Measurements from ENCODE around the gene PDGFD.
"Not testable (repeated sequence)": the region's sequence is repeated elsewhere in the genome, so short reads cannot be mapped to it uniquely, and the experiment has no call there.

Gene PDGFD

DNA sequence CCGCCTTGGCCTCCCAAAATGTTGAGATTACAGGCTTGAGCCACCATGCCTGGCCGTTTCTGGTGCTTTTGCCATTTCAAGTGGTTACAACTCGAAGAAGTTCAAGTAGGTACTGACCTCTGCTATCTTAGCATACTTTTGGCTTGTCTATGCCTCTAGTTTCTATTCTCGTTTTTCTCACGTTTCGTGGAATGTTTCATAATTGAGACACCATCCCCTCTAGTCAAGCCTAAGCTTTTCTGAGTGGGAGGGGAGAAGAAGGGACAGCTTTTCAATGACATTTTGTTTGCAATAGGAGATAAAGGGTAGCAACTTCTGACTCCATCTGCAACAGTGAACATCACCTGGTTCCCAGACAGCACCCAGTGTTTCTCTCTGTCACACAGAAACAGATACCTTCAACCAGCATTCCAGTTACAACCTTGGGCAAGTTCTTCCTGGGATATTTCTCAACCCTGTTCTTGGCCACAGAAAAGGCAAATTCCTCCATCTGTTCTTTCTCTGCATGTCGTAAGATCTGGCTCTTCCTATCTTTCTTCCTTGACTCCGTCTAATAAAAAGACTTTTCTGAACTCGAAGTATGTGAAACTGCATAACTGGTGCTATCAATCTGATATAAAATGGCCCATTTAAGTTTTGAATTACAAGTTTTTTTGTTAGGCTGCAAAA, 102.0 kb downstream of the PDGFD start:
- H3K4me1 Mint-ChIP-seq: no peaks in the 10 kb centered on the region
- ATAC-seq (no peak), DNase-seq (no peak)
- no peak overlapping the region for H3K27ac Mint-ChIP-seq
- no peaks in the 10 kb centered on the region for H3K36me3 Mint-ChIP-seq (ENCODE audit: low read depth)
- H3K27me3 Mint-ChIP-seq: no peaks in the 10 kb centered on the region
- H3K9me3 Mint-ChIP-seq: no peaks in the 10 kb centered on the region
- no peak overlapping the region for H3K4me3 Mint-ChIP-seq

DNA sequence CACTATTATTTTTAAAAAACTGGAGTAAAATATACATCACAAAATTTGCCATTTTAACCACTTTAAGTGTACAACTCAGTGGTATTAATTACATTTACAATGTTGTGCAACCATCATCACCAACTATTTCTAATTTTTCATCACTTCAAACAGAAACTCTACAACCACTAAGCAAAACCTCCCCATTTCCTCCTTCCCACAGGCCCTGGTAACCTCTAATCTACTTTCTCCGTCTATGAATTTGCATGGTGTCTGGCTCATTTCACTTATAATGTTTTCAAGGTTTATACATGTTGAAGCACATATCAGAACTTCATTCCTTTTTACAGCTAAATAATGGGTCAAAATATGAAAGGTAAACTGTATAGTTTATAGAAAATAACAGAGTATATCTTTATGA, 103.1 kb downstream of the PDGFD start:
- Mint-ChIP-seq H3K27me3 (no peaks in the 10 kb centered on the region), H3K4me3 (no peak overlapping the region), H3K36me3 (ENCODE audit: low read depth) (no peaks in the 10 kb centered on the region), H3K4me1 (no peaks in the 10 kb centered on the region), H3K27ac (no peak overlapping the region), H3K9me3 (no peaks in the 10 kb centered on the region)
- DNase-seq (no peak), ATAC-seq (no peak)

DNA sequence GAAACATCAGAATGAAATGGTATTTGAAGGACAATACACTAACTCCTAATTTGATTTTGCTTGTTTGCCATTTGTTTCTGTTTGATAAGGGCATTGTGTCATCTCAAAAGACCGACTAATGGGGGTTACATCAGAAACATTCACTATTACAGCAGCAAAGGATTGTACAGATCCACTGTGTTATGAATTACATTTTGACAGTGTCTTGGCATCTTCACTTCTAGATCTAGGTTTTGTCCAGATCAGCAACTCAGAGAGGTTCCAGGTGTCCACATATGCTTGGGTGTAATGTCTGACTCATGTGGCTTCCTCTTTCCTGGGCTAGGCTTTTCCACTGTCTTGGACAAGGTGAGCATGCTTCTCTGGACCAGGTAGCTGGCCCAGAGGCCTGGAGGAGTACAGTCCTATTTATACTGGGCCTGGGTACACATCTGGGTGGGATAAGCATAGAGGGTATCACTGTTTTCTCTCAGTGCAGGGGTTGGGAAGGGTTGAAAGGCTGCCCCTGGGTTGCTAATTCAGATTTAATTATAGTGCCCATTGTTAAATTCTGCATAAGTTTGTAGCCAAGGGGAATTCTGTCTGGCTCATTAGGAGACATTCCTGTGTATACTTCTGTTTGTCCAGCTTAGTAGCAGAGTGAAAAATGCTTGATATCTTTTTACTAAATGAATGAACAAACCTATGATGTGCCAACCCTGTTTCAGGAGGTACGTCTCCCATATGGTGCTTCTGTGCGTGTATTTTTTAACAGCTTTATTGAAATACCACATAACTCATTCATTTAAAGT, 103.7 kb downstream of the PDGFD start:
- no peak for DNase-seq

DNA sequence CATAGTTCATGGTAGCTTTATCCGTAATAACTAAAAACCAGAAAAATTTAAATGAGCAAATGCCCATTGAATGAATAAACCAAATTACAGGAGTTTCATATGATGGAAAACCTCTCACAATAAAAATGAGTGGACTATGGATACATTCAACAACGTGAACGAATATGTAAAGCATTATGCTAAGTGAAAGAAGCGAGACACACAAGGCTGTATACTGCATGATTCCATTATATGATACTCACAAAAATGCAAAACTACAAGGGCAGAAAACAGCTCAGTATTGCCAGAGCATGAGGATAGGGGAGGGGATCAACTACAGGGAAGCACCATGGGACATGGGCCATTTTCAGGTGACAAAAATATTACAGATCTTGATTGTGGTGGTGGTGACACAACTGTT, 105.3 kb downstream of the PDGFD start:
- Mint-ChIP-seq H3K9me3 (no peaks in the 10 kb centered on the region), H3K36me3 (ENCODE audit: low read depth) (no peaks in the 10 kb centered on the region), H3K27me3 (no peaks in the 10 kb centered on the region), H3K27ac (no peak overlapping the region), H3K4me3 (no peak overlapping the region), H3K4me1 (no peaks in the 10 kb centered on the region)
- ATAC-seq: no peak
- no peak for DNase-seq

More for the DNA sequence above, 103.7 kb downstream of the PDGFD start:
- Mint-ChIP-seq H3K4me3 (no peak overlapping the region), H3K9me3 (no peaks in the 10 kb centered on the region), H3K36me3 (ENCODE audit: low read depth) (no peaks in the 10 kb centered on the region), H3K27ac (no peak overlapping the region), H3K27me3 (no peaks in the 10 kb centered on the region), H3K4me1 (no peaks in the 10 kb centered on the region)
- no peak for ATAC-seq

DNA sequence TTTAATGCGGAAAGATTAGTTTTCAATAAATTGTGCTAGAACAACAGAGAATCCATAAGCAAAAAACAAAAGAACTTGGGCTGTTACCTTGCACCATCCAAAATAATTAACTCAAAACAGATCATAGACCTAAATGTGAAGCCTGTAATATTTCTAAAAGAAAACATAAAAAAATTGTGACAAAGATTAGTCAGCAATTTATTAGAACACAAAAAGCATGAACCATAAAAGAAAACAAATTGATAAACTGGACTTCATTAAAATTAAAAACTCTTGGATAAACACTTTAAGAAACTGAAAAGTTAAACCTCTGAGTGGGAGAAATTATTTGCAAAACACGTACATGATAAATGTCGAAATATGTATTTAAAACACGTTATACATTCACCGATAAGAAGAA, 106.0 kb downstream of the PDGFD start:
- Mint-ChIP-seq H3K4me1 (no peaks in the 10 kb centered on the region), H3K27me3 (no peaks in the 10 kb centered on the region), H3K4me3 (no peak overlapping the region), H3K27ac (no peak overlapping the region), H3K9me3 (no peaks in the 10 kb centered on the region), H3K36me3 (ENCODE audit: low read depth) (no peaks in the 10 kb centered on the region)
- DNase-seq (no peak), ATAC-seq (no peak)

DNA sequence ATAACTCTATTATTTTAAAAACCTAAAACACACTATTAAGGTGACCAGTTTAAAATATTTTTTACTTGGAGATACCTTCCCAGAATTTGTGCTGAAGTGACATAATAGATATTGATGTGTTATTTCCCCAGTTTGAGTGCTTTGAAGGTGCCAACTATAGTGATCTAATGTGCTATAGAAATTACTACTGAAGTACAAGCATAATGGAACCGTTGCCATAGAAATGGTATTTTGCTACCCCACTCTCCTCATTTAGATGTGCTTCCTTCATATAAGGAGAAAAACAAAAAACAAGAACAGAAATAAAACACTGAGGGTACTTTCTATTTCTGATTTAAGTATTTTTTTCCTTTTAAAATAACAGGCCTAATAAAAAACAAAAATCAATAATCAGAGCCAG, 108.4 kb downstream of the PDGFD start:
- H3K27ac Mint-ChIP-seq: no peak overlapping the region
- no peak overlapping the region for H3K4me3 Mint-ChIP-seq
- no peaks in the 10 kb centered on the region for H3K27me3 Mint-ChIP-seq
- H3K36me3 Mint-ChIP-seq (ENCODE audit: low read depth): no peaks in the 10 kb centered on the region
- H3K9me3 Mint-ChIP-seq: no peaks in the 10 kb centered on the region
- DNase-seq (no peak), ATAC-seq (no peak)
- no peaks in the 10 kb centered on the region for H3K4me1 Mint-ChIP-seq

DNA sequence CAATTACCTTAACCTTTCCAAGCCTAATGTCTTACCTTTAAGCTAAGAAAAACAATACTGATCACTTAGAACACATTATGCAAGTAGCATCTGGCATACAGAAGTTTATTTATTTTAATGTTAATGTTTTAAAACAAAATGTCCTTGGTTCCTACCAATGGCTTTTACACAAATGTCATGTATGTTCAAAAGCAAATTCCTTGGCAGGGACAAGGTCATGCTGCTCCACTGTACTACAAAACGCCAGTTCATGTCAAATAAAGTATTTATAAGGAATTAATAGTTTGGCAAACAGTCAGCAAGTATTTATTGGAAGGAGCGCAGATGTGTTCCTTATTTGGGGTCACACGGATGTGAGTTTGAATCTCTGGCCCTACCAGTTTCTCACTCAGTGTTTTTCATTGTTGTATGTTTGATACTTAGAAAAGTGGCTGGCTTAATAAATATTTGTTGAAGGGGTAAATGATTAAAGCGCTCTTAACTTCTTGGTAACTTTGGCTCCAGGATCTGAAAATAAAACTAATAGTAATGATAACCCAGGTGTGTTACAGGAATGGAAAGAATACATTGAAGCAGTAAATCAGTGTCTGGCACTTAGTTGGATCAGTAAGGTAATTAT, 108.9 kb downstream of the PDGFD start:
- Mint-ChIP-seq H3K27ac (no peak overlapping the region), H3K4me3 (no peak overlapping the region), H3K4me1 (no peaks in the 10 kb centered on the region), H3K9me3 (no peaks in the 10 kb centered on the region), H3K36me3 (ENCODE audit: low read depth) (no peaks in the 10 kb centered on the region), H3K27me3 (no peaks in the 10 kb centered on the region)
- DNase-seq (no peak), ATAC-seq (no peak)

DNA sequence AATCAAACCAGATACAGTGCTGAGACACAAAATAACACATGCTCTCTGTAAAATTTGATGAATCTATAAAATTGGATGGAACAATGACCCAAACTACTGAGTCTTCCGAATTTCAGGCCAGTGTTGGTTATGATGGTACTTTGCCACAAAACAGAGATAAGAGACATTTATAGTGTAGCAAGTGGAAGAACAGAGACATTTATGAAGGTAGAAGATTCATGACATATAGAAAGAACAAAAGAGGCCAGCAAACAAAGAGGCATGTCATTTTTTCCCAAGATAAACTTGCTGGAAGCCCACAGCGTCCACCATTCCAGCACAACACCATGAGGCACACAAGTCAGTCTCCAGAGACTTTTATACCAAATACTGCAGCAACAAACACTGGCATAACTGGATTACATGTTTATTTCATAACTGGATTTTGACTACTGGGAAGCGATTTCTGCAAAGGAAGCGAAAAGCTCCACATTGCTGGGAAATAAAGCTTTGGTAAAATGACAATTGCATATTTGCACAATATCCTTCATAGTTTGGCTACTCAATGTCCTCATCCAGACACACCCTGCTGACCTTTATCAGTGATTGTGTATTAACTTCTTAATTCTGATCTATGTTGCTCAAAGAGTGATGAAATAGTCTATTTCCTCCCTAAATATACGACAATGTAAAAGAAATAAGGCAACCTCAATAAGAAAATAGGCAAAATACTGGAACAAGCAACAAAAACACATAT, 110.0 kb downstream of the PDGFD start:
- Mint-ChIP-seq H3K27me3 (no peaks in the 10 kb centered on the region), H3K36me3 (ENCODE audit: low read depth) (no peaks in the 10 kb centered on the region), H3K27ac (no peak overlapping the region), H3K9me3 (no peaks in the 10 kb centered on the region), H3K4me3 (no peak overlapping the region), H3K4me1 (no peaks in the 10 kb centered on the region)
- ATAC-seq: no peak
- no peak for DNase-seq

DNA sequence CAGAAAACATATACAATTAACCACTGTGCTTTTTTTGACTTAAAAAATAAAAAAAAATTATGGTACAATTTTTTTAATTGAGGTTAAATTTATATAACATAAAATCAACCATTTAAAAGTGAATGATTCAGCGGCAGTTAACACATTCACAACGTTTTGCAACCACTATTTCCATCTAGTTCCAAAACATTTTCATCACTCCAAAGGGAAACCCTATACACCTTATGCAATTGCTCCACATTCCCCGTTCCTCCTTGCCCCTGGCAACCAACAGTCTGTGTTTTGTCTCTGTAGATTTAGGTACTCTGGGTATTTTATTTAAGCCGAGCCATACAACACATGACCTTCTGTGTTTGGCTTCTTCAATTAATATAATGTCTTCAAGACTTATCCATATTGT, 112.2 kb downstream of the PDGFD start:
- Mint-ChIP-seq H3K4me3 (no peak overlapping the region), H3K4me1 (no peaks in the 10 kb centered on the region), H3K27ac (no peak overlapping the region), H3K9me3 (no peaks in the 10 kb centered on the region), H3K36me3 (ENCODE audit: low read depth) (no peaks in the 10 kb centered on the region), H3K27me3 (no peaks in the 10 kb centered on the region)
- DNase-seq (no peak), ATAC-seq (no peak)

DNA sequence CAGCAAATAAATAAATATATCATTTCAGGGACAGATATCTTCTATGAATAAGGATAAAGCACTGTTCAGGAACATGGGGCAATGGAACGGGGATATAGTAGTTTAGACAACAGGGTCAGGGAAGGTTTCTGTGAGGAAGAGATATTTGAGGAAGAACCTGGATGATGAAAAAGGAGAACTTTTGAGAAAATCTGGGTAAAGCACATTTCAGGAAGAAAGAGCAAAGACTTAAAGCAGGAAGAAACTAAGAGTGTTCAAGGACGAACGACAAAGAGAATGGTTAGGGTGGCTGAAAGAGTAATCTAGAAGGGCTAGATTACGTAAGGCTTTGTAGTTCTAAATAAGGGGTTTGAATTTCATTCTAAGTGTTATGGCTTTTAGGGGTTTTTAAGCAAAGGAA, 114.8 kb downstream of the PDGFD start:
- Mint-ChIP-seq H3K36me3 (ENCODE audit: low read depth) (no peaks in the 10 kb centered on the region), H3K27me3 (no peaks in the 10 kb centered on the region), H3K27ac (no peak overlapping the region), H3K4me3 (no peak overlapping the region), H3K4me1 (no peaks in the 10 kb centered on the region), H3K9me3 (no peaks in the 10 kb centered on the region)
- ATAC-seq: no peak
- DNase-seq: no peak

DNA sequence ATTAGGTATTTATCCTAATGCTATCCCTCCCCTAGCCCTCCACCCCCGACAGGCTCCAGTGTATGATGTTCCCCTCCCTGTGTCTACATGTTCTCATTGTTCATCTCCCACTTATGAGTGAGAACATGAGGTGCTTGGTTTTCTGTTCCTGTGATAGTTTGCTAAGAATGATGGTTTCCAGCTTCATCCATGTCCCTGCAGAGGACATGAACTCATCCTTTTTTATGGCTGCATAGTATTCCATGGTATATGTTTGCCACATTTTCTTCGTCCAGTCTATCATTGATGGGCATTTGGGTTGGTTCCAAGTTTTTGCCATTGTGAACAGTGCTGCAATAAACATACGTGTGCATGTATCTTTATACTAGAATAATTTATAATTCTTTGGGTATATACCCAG, 117.1 kb downstream of the PDGFD start:
- not testable (repeated sequence) for ATAC-seq

DNA sequence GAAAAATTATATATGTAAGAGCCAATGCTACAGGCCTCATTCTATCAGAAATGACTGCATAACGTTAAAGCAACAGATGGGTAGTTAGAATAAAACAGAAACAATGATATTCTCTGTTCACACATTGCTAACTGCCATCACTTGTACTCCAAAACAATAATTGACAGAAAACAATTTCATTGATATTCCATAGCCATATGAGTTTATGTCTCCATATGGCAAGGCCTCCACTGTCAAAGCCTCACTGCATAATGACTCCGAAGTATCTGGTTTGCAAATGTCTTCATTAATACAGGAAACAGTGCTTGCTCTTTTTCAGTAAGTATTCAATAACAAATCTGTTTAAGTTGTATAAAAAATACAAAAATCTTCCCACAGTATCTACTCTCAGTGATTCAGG, 117.6 kb downstream of the PDGFD start:
- no peak for ATAC-seq
- Mint-ChIP-seq H3K9me3 (no peaks in the 10 kb centered on the region), H3K4me1 (no peaks in the 10 kb centered on the region), H3K27me3 (no peaks in the 10 kb centered on the region), H3K27ac (no peak overlapping the region), H3K4me3 (no peak overlapping the region), H3K36me3 (ENCODE audit: low read depth) (no peaks in the 10 kb centered on the region)
- DNase-seq: no peak

More for the DNA sequence above, 117.1 kb downstream of the PDGFD start:
- H3K27ac Mint-ChIP-seq; H3K27me3 Mint-ChIP-seq; DNase-seq; H3K36me3 Mint-ChIP-seq (ENCODE audit: low read depth); H3K4me1 Mint-ChIP-seq; H3K9me3 Mint-ChIP-seq; H3K4me3 Mint-ChIP-seq: not testable (repeated sequence)

DNA sequence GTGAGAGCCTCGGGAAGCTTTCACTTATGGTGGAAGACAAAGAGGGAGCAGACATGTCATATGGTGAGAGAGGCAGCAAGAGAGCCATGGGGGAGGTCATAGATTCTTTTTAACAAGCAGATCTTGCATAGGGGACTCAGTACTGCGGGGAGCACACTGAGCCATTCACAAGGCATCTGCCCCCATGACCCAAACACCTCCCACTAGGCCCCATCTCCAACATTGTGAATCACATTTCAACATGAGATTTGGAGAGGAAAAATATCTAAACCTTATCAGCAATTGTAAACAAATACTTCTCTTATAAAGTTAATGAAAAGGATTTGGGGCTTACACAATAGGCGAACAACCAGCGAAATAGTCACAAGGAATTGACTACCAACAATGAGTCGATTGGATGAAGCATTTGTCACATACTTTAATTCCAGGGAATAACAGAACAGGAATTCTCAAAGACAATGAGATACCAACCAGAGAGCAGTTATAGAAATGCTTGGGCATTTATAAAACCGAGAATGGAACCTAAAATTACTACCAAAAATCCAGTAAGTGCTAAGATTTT, 120.2 kb downstream of the PDGFD start:
- H3K27me3 Mint-ChIP-seq: peaks cover 2% of the 10 kb centered on the region
- no peaks in the 10 kb centered on the region for H3K36me3 Mint-ChIP-seq (ENCODE audit: low read depth)
- ATAC-seq (no peak), DNase-seq (no peak)
- no peak overlapping the region for H3K27ac Mint-ChIP-seq
- H3K4me1 Mint-ChIP-seq: no peaks in the 10 kb centered on the region
- H3K9me3 Mint-ChIP-seq: no peaks in the 10 kb centered on the region
- no peak overlapping the region for H3K4me3 Mint-ChIP-seq

DNA sequence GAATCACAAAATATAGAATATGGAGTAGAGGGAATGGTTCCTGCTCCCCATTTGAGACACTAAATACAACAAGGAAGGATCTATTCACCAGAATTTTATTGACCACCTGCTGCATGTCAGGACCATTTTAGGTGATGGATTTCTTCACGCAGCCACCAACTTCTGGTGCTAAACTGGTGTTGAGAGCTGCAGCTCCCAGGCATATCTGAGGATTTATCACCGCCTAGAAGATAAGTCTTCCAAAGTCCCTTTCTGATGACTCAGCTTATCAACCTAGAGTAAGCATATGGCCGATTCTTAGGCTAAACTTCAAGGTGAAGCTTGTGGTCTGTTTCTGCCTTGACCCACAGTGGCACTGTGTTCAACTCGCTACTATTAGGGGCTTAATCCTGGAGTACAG, 120.8 kb downstream of the PDGFD start:
- H3K4me3 Mint-ChIP-seq: no peak overlapping the region
- peaks cover 2% of the 10 kb centered on the region for H3K27me3 Mint-ChIP-seq
- ATAC-seq (no peak), DNase-seq (no peak)
- H3K27ac Mint-ChIP-seq: no peak overlapping the region
- no peaks in the 10 kb centered on the region for H3K9me3 Mint-ChIP-seq
- H3K4me1 Mint-ChIP-seq: no peaks in the 10 kb centered on the region
- no peaks in the 10 kb centered on the region for H3K36me3 Mint-ChIP-seq (ENCODE audit: low read depth)

Data from activated naive CD8-positive, alpha-beta T cell treated with anti-CD3 and anti-CD28 coated beads, Interleukin-2, amount 50 U/mL, for 24 hours (primary cell).